GM21576 (cell line): ENCODE data around the gene TOR1AIP2.

Experiments
- ATAC-seq: cut with Tn5 transposase; IDR thresholded peaks from one replicate; pipeline ENCODE4 v1.9.1; 2021; ENCODE audit warnings: mild to moderate bottlenecking, moderate library complexity; ENCODE audit not compliant: unreplicated experiment

Gene TOR1AIP2

DNA sequence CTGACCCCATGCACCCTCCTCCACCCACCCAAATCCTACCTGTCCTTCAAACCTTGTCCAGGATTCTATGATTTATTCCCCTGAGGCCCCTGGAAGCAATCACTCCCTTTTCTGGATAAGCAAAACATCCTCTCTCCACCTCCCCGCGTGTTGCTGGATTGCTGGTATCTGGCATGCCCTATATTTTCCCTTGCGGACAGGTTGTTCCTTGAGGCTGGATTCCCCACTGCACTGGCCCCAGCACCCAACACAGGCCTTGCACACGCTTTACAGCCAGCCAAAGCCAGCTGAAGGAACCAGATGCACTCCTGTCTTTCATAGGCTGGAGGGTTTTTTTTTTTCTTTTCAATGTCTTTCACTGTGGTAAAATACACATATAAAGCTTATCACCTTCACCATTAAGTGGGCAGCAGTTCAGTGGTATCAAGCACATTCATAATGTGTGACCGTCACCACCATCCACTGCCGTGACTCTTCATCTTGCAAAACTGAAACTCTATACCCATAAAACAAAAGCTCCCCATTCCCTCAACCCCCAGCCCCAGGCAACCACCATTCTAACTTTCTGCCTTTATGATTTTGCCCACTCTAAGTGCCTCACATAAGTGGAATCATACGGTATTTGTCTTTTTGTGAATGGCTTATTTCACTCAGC is 50.9 kb downstream of the TOR1AIP2 start:
- ATAC-seq = no peak

DNA sequence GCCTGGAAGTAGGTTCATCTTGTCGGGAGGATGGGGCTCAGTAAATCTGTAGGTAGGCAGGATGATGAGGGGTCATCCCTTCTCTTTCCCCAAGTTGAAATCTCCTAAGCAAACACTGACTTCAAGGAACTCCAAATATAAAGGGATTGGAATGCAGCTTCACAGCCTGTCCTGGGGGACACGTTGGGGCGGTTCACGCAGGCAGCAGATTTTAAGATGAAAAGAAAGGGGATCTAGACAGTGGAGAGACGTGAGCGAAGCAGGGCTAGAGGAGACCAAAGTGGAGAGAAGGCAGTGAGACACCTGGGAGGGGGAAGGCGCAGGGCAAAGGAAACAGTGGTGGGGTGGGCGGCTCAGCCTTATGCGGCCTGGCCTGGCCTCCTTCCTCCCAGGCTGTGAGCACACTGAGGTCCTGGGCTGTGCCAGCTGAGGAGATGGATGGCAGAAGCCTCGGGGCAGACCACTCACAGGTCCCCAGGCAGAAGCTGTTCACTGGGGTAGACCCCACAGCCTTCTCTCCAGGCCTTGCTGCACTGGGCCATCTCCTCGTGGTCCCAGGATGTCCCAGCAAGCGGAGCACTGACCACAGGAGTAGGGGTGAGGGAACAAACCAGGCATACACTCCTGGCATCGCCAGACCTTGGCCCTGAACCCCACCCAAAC is 51.7 kb downstream of the TOR1AIP2 start:
- no peak for ATAC-seq

GRCh38 chr1:179825206-179825605 is 52.4 kb downstream of the TOR1AIP2 start:
- ATAC-seq = no peak

DNA sequence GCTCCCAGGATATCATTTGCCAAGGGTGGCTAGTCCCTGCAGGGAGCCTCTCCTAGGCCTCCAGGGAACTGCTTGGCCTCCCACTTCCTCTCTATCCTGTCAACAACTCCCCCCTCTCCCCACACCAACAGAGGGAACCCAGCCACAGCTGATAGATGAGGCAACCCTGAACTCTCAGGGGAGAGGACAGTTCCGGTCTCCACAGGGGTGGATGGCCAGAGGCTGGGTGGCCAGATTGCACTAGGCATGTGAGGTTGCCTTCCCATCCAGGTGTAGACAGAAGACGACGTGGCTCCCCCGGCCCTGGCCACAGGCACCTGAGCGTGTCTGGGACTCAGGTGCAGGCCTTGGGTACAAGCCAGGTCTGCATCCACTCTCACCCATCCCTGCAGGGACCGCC is 53.3 kb downstream of the TOR1AIP2 start:
- no peak for ATAC-seq

- ATAC-seq = no peak
These were observed 53.9 kb downstream of the TOR1AIP2 start for GRCh38 chr1:179823693-179824092.

GRCh38 chr1:179822065-179822464 is 55.5 kb downstream of the TOR1AIP2 start:
- no peak for ATAC-seq

DNA sequence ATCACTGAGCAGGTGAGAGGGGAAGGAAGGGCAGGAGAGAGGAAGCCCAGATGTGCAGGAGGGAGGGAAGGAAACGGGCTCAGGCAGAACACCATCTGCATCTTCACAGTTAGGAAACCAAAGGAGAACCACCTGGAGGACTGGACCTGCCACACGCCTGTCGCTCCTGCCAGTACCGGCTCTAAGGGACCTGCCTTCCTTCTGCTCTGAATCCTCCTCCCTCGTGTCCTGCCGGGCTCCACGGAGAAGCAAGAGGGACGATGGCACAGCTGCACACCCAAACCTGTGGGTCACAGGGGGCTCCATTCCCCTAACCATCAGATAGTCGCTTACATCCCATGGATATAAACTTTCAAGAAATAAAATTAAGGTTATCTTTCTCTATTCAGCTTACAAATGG is 56.1 kb downstream of the TOR1AIP2 start:
- ATAC-seq = no peak

GRCh38 chr1:179820226-179820970 is 57.2 kb downstream of the TOR1AIP2 start:
- no peak for ATAC-seq

GRCh38 chr1:179818743-179819173 is 58.8 kb downstream of the TOR1AIP2 start:
- no peak for ATAC-seq

DNA sequence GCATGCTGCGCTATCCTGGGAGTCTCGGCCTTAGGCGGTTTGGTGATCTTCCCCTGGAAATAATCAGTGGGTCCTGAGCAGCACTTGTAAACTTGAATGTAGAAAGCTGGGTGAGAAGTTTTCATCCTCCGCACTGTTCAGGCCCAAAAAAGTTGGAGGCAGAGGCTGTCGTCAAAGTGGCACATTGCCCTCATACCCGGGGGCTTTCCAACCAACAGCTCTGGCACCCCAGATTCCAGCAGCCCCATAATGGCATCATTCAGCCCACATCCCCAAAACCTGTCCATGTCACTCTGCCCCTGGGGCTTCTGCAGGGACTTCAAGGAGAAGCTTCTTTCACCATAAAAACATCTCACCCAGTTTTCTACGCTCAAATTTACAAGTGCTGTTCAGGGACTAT is 59.3 kb downstream of the TOR1AIP2 start:
- ATAC-seq = no peak

- ATAC-seq = no peak
These were observed 59.8 kb downstream of the TOR1AIP2 start for GRCh38 chr1:179817789-179818188.

DNA sequence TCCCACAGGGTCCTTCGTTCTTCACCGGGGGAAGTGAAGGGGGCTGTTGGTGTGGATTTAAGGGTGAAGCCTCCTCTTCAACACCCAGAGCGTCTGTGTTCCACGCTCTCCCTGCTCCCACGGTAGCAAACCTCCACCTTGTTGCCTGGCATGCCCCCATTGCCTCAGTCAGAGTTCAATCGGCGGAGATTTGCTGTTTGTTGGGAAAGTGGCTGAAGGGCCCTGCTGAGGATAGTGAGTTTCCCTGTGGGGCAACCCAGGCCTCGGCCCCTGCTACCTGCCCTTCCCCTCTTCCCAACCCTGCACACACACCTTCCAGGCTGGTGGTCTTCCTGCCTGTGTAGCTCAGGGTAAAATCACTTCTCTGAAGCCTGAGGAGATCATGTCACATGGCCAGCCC is 60.5 kb downstream of the TOR1AIP2 start:
- ATAC-seq = no peak

DNA sequence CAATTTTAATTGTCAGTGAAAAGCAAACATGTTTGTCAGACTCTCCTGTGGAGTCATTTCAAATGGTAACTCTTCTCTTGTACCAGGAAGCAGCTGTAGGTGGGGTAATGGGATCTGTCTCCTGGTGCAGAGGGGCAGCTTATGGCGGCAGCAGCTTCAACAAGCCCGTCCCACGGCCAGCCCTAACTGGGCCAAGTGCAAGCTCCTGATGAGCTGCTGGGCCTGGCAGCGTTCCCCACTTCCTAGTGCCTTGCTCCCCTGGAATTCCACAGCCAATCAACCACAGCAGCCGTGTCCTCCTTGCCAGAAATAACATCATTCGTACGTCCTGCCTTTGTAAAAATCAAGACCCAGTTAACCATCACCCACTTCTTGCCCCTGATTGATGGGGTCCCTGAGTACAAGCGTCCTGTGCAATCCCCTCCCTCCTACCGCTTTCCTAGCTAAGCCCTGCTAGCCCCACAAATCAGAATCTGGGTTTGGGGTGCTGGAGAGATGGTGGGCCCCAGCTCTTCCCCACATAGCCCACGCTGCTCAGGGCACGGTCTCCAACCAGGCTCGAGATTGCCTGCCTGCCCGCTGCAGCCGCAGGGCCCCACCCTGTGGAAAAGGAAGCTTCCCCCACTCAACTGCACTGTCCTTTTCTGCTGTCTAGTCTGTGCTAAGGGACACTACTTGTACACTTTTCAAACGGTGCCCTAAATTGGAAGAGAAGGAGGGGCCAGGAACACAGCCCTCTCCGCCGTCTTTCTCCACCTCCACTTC is 61.2 kb downstream of the TOR1AIP2 start:
- ATAC-seq = no peak

- no peak for ATAC-seq
These were observed 62.0 kb downstream of the TOR1AIP2 start for GRCh38 chr1:179815641-179816040.

- ATAC-seq = peak; percentile 21
These were observed 63.1 kb downstream of the TOR1AIP2 start for GRCh38 chr1:179814546-179814838.

- no peak for ATAC-seq
These were observed 63.7 kb downstream of the TOR1AIP2 start for GRCh38 chr1:179813626-179814545.

DNA sequence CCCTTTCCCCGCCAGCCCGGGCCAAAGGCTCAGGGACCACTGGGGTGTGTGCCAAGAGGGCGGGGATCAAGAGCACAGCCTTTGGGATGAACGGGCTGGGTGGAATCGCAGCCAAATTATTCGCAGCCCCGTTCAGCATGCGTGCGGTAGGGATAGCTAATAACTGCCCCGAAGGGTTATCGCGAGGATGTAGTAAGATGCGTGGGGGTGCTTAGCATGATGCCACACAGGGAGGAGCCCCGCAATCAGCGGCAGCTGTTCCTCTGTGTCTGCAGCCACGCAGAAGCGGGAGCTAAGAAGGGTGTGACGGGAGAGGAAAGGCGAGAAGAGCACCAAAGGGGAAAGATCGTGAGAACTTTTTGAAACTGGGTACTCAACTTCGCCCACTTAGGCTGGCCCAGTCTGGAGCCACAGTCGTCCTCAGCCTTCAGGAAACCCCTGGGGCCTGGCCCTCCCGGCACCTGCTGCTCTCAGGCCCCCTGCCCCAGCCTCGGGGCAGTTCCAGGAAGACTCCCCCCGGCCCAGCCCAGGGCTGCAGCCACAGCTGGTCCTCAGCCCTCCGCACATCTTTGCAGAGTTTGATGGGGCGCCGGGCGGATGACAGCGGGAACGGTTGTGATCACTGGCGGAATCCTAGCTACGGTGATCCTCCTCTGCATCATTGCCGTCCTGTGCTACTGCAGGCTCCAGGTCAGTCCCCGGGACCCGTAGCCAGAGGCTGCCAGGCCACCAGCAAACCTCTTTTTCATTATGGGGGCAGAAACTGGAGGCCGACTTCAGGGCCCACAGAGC is 64.9 kb downstream of the TOR1AIP2 start:
- ATAC-seq = no peak

DNA sequence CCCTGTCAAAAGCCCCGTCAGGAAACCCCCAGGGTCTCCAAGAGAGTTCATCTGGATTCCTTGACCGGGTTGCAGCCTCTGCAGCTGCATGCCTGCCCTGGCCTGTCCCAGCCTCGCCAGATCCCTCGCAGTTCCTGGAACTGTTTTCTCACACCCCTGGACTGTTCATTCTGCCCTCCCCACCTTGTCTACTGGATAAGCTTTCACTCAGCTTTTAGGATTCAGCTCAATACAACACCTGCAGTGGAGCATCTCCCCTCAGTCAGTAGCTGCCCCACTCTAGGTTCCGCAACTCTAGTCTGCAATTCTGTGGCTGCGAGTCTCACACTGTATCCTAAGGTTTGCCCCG is 67.3 kb downstream of the TOR1AIP2 start:
- no peak for ATAC-seq

DNA sequence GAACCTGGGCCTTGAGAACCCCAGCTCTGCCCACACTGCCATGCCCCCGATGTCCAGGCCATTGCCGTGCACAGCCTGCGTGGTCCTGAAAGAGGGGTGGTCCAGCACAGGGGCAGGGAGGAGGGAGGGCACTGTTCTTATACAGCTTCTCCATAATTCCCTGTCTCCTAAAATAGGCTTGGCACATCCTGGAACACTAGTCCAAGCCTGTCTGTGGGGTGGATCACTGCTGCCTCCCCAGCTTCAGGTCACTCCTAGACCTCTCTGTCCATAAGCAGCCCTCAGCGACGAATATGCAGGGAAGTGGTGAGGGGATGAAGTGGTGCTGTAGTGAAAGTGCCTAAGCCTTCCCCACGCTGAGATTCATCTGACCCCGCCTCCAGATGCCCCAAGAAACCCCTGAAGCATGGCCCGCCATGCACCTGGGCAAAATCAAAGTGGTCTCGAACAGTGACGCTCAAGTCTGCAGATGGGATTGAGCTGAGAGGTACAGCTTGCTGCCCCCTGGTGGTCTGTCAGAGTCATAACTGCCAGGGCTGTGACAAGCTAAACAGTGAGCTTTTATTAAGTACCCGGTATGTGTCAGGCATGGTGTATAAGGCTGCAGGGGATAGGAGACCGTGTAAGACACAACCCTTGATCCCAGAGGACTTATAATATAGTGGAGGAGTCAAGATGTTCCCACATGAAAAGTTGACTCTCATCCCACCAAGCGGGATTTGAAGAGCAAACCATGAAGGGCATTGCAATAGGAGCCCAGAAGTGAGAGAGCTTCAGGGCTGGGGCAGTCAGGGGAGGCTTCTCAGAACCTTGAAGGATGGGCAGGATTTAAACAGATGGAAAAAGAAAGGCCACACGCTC is 67.9 kb downstream of the TOR1AIP2 start:
- ATAC-seq = peak; percentile 70
